Esophagus mucosa (tissue), 1 donor: ENCODE measurements around the gene FSTL4. TPM values are rescaled to one million over a fixed set of nuclear protein-coding genes. Genes with fewer than 3 reads are reported as not detected.
A peak's percentile ranks its signal among the peaks of the same experiment; 100 is the strongest.
"Not testable (repeated sequence)": the region's sequence is repeated elsewhere in the genome, so short reads cannot be mapped to it uniquely, and the experiment has no call there.

Experiments used
- ATAC-seq: fragments of 200-7000 bp; cut with Tn5 transposase; one replicate; pipeline ENCODE4 v1.9.1; 2020
- total RNA-seq: library from RNA; stranded (reverse); gene quantifications from one replicate; pipeline ENCODE4 v1.2.4, GENCODE V29; 2023
- donor health status: DM: yes; HTN: yes; CAD: no.

FSTL4 gene
- total RNA-seq, 1 donor from 2014 or later: 2.8 TPM

DNA sequence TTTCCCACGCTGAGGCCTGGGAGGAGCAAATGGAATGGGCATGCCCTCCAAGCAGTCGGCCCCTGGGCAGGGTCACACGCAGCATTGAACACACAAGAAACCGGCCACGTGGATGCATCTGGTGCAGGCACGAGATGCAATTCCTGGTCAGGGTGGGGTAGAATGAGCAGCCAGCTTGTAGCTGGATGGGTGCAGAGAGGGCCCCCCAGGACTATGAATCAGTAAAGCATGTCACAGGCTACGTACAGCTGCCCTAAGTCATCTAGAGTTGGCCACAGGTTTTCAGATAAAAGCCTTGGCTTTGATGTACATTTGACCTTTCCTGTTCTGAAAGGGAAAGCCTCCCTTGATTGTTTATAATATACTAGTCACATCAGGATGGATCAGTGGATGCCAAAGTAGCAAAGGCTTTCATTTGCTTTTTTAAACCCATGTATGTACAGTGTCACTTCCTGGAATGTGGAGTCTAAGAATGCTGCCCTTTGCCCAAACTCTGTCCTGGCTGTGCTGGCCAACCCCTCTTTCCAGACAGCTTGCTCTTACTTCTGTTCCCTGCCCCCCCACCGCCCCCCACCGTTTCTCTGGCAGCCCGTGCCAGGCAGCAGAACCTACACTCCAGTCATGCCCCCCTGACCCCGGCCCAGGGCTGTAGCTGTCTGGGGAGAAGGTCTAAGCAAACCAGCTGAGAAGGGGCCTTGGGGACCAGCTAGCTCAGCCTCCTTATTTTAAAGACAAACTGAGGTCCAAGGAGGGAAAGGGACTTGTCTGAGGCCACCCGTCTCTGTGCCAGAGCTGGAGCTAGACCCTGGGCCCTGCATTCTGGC lies 391.3 kb downstream of the FSTL4 start:
- no peak for ATAC-seq

DNA sequence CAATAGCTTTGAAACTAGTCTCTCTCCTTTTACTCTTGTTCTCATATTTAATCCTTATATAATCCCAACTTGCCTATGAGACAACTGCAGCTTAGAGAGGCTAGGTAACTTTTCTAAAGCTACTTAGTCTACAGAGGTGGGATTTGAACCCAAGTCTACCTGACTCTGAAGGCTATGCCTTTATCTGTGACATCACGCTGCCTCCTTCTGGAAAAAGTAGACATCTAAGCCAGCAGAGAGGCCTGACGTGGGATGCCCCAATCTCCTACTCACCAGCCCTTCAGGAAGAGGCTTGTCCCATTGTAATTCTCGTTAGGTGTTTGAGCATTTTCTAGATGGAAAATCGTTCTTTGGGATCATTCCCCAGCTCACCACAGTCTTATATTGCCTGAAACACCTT lies 393.0 kb downstream of the FSTL4 start:
- no peak for ATAC-seq

DNA sequence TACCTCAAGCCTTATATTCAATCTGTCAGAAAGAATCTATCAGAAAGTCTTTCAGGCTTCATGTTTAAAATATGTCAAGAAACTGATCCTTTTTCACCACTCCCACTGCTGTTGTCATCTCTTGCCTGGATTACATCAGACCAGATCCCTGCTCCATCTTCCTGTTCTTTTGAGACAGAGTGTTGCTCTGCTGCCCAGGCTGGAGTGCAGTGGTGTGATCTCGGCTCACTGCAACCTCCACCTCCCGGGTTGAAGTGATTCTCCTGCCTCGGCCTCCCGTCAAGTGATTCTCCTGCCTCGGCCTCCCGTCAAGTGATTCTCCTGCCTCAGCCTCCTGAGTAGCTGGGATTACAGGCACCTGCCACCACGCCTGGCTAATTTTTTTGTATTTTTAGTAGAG lies 396.2 kb downstream of the FSTL4 start:
- not testable (repeated sequence) for ATAC-seq

DNA sequence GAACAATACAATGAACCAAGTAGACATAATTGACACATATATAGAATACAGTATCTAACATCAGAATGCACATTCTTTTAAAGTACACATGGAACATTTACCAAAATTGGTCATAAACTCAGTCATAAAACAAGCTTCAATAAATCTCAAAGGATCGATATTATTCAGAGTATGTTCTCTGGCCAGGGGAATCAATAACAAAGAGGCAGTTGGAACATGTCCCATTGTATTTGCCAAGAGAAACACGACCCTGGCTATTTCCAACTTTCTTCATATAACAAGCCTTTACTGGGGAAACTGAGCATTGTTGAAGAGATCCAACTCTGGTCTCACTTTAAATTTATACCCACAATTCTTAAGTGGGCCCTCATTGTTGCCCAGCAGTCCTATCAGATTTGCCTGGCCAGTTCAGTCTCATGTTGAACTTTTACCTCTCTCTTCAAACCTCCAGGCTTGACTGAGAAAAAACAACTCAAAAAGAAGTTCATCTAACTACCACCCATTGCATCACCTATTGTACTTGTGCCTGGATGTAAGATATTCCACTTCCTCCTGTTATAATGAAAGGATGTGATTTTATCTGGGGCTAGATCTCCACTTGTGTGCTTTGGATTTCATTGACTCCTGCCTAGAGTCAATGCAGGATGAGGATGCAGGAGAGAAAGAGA lies 398.1 kb downstream of the FSTL4 start:
- ATAC-seq: no peak

DNA sequence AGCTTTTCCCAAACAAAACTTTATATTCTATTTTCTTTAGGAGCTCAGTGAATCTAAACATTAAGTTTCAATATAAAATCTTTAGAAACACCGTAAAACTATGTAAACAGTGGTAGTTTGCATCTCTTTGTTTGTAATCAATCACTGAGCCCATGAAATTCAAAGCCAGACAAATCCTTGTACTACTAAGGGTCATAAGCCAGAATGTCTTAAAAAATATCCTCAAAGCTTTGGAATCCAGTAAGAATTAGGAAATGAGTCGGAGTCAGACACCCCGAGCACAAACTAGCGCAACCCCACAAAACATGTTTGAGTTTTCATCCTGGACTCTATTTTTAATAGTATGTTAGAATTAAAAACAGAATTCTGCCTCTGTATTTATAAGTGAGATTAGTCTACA lies 406.7 kb downstream of the FSTL4 start:
- no peak for ATAC-seq

DNA sequence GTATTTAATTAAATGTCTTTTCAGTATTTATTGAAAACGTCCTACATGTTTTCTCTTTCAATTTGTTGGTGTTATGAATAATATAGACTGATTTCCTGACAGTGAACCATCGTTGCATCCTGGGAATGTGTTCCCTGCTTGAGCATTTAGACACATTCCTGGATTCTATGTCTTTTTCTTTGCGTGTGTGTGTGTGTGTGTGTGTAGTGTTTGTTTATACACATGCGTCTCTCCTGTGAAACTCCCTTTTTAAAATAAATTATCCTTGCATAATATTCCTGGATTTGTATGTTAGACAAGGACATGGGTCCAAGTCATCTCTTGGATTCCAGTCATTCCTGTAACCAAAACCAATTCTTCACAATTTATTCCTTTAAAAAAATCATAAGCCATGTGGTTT lies 407.1 kb downstream of the FSTL4 start:
- no peak for ATAC-seq

DNA sequence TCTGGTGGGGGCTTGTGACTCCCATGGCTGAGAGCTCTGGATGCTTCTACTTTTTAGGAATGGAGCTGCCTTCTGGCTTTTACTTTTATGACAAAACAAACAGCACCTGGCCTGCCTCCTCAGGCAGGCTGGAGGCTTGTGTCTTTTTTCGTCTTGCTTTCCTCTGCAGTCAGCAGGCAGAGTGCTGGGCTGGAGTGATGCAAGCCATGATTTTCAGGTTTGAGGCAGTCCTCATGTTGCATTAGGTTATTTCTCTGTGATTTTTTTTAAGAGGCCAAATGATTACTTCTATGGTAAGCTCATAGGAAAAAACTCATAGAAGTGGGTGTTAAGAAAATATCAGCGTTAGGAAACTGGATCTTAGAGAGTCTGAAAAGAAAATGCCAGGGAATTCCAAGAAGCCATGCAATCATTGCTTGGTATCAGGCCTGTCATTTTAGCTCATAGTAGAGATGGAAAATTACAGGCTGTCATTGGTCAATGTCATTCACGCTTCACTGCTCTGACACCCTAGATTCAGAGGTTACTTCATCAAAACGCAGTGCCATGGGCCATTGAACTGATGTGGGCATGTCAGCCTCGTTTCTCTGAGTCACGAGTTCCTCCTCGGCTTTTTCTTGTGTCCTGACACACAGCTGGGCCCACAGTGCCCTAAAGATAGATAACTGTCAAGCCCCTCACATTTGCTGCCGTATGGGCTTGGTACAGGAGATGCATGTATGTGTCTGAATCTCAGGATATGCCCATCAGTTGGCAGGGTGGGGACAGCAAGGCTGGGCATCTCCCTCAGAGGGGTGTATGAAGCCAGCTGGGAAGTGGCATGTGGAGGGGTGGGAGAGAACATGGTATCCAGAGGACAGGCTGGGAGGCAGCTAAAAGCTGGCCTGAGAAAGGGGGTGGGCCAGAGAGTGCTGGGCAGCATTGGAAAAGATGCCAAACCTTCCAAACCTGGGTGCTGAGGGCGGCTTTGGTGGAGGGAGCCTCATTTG lies 408.7 kb downstream of the FSTL4 start:
- no peak for ATAC-seq

DNA sequence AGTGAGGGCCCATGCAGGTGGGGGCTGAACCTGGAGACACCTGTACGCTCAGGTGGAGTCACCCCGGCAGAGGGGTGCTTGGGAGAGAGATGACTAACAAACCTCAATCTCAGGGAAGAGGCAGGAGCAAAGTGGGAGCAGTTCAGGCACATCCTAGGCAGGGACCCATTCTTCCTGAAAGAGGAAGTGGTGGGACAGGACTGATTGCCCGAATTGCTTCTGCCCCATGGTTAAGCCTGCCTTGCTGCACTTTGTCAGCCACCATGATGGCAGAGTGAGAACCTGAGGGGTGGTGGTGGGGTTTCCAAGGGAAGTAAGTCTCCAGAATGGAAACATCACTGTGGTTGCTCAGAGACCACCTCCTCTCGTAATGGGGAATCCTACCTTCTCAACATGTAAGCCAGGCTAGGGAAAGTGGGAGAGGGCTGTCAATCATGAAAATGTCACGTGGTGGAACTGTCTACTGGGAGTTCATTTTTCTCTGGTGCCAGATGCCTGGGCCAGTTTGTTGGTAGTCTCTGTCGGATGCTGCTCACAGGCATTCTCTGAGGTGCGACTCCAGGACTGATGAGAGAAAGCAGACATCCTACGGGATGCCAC lies 410.2 kb downstream of the FSTL4 start:
- ATAC-seq: no peak

DNA sequence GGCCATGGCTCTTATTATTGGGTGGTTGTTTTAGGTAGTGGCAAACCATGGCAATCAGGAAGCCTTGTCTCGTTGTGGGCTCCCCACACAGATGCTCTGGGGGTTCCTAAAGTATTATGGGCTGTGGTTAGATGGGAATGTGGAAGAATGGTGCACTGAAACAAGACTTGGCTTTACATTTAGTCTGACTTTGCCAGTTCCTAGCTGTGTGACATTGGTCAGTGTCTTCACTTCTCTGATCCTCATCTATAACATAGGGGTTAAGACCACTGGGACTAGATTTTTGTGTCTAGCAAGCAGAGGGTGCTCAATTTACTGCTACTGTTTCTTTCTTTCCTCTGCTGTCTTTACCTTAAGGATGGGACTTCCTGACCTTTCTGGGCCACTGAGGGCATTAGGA lies 411.0 kb downstream of the FSTL4 start:
- no peak for ATAC-seq

DNA sequence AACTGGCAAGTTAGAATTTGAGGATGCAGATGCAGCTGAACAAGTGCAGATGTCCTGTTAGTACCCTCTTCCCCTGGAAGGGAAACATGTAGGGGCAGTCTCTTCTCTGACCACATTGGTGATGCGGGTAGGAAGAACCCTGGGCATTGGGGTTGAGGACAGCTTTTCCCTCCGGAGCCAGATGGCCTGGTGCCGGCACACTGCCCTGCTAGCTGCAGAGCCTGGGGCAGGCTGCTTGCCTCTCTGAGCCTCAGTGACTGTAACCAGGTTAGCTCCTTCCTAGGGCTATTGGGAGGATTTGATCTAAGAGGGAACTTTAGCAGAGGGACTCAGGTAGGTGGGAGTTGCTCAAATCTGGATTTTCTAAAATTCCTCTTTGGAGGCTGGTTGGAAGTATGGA lies 412.1 kb downstream of the FSTL4 start:
- no peak for ATAC-seq

DNA sequence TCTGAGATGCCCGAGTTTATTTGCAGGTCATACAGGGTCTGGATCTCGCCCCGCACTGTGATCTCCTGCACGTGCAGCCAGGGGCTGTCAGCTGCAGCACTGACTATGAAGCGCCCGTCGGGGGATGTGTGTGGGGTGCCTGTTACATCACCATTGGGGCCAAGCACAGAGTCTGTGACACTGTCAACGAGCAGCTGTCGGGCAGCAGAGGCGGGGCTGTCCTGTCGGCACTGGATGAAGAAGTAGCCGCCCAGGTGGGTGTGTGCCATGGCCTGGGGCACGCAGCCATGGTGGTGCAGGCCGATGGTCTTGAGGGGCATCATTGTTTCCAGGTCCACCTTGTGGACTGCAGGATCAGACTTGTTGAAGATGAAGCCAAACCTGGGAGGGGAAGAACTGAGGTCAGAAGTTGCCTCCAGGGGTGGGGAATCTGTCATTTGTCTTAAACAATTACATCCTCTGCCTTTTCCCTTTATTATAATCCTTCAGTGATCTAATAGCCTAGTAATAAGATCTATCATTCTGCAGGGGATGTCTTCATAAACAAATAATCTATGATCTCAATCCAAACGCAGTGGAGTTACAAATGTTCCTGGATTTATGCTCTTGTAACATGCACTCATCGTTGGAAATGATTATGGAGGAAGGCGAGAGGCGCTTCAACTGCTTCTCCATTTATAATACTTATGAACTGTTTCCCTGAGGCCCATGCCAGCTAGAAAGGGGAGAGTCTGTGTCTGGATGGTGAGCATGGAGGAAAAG lies 412.7 kb downstream of the FSTL4 start:
- ATAC-seq: peak; percentile 17

DNA sequence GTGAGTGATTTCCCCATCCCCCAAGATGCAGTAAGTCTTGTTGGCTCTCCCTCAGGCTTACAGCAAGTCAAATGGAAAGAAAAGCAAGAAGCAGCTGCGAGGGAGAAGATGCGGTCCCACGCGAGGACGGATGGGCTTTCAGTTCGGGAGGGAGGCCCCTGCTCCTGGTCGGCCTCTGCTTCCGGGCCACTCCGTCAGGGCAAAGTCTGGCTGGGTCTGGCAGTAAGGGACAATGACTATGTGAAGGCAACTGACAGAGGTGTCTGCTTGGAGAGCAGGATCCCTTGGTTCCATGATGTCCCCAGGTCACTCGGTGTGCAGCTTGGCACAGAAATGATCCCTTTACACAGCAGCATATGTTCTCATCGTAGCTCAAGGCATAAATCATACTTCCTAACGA lies 413.8 kb downstream of the FSTL4 start:
- no peak for ATAC-seq

DNA sequence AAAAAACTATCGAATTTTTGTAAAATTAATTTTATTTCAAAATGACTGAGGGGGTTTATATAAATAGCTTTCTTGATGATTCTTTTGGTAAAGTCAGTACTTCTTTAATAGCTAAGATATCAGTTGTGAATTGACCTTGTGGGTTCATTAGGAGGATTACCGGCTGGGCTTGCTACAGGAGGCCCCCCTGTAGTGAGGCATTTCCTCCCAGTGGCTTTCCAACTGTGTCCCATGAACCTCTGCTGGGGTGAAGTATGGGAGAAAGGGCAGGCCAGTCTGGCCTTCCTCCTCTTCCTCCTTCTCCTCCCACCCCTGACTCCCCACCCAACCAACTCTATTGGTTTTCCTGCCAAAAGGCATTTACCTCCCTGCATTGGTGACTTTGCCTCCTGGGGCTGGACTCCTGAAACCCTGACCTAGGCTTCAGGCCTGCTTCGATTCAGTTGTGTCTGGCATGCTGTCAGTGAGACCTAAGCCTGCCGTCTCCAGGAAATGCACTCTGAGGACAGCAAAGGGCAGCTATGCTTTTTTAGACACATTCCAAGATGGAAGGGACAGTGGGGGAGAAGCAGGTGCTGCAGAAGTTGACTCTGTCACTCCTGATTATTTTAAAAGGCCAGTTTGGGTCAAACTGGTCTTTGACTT lies 415.8 kb downstream of the FSTL4 start:
- no peak for ATAC-seq

DNA sequence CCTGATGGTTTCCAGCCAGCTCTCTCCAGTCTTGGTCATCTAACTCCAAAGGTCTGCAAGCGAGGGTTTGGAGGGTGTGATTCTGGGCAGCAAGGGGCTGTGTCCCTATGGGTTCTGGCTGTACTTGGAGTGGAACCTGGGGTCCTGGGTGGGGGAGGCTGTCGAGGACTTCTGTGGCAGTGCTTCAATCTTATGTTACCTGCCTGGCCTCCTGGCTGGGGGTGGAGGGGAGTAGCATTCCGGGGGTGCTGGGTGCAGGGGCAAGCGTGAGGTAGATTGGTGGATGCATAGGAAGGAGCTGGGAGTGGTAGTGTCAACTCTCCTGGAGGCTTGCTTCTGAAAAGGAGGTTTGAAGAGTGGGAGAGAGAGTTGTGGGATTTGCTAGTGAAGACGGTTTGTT lies 417.1 kb downstream of the FSTL4 start:
- peak; percentile 19 for ATAC-seq

DNA sequence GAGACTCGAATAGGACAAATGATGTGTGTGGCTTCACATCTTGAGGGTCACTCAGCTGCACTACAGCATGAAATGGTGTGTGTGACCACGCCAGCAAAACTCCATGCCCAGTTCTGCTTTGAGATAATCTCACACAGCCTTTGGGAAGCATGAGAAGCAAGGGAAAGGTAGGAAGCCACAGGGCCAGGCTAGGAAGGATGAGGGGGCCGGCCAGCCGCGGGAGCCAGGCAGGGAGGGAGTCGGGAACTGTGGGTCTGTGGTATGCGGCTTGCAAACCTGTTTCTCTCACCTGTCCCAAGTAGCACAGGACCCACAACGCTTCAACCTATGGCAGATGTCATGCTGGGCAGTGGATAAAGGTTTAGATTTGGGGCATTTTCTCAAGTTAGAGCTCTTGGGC lies 418.5 kb downstream of the FSTL4 start:
- no peak for ATAC-seq

DNA sequence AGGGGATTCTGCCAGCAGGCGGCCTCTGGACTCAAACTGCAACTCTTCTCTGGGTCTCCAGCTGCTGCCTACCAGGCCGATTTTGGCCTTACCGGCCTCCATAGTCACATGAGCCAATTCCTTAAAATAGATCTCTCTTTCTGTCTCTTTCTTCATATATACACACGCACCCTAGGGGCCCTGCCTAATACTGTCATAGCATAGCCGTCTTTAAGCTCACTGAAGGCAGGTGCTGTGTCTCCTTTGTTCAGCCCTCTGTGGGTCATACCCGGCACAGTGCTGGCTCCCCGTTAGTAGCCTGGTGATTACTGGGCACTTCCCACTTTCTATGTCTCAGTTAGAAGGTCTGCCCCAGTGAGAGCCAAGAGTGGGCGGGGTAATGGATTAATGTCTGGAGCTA lies 419.6 kb downstream of the FSTL4 start:
- ATAC-seq: no peak

DNA sequence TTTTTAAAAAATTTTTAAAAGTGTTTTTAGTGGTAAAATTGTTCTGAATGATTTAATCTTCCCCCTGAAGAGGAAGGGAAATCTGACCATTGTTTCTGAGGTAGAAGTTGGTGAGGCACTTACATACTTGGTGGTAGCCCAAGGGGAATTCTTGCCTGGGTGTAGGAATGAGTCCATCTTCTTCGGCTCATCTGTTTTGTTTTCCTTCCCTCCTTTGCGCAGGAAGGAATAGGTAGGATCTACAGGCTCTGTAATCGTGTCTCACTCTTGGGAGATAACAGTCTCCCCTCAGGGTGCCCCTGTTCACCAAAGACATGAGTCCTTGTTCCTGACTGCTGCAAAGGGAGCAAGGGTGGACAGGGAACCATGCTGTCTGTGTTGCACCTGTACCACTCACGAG lies 422.5 kb downstream of the FSTL4 start:
- no peak for ATAC-seq

DNA sequence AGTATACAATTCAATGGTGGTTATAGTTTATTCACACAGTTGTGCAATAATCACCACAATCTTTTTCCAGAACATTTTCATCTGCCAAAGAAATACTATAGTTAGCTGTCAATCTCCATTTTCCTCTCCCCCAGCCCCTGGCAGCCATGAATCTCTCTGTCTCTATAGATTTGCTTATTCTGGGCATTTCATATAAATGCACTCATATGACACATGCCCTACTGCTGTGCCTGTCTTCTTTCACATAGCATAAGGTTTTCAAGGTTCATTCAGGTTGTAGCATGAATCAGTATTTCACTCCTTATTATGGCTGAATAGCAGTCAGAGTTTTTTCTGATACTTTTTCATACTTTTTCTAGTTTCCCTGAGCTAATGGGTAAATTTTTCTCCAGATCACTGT lies 432.9 kb downstream of the FSTL4 start:
- ATAC-seq: no peak

DNA sequence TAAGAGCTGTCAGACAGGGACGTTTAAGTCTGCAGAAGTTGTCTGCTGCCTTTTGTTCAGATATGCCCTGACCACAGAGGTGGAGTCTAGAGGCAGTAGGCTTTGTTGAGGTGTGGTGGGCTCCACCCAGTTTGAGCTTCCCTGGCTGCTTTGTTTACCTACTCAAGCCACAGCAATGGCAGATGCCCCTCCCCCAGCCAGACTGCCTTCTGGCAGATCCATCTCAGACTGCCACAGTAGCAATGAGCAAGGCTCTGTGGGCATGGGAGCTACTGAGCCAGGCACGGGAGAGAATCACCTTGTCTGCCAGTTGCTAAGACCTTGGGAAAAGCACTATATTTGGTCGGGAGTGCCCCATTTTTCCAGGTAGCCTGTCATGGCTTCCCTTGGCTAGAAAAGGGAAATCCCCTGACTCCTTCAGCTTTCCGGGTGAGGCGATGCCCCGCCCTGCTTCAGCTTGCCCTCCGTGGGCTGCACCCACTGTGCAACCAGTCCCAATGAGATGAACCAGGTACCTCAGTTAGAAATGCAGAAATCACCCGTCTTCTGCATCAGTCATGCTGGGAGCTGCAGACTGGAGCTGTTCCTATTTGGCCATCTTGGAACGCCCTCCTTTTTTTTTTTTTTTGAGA lies 441.5 kb downstream of the FSTL4 start:
- peak; percentile 41 for ATAC-seq

DNA sequence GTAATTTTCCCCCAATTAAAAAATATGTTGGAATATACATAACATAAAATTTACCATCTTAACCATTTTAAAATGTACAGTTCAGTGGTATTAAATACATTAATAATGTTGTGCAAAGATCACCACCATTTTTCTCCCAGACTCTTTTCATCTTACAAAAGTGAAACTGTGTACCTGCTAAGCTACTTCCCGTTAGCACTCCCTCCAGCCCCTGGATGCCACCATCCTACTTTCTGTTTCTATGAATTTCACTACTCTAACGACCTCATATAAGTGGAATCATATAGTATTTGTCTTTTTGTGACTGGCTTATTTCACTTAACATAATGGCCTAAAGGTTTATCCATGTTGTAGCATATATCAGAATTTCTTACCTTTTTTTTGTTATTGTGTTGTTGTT lies 447.6 kb downstream of the FSTL4 start:
- no peak for ATAC-seq

DNA sequence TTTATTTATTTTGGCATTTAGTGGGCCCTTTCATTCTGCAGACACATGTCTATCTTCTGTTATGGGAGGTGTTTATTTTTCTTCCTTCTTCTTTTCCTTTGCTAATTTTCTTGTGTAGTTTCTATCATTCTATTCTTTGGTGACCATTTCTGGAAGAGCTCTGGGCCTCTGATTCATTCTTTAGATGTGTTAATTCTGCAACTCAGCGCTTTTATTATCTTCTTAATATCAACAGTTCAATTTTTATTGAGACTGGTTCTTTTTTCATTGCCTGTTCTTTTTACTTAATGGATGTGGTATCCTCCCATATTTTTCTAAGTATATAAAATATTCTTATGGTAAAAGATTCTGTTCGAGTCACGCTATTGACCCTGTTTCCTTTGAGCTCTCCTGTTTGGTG lies 448.5 kb downstream of the FSTL4 start:
- ATAC-seq: no peak
